Endodermal cell (in vitro differentiated cells): ENCODE results near the gene KCNK4. TPM values are rescaled to one million over a fixed set of nuclear protein-coding genes. Genes with fewer than 3 reads are reported as not detected.

Experiments
- DNase-seq: peaks from one replicate; pipeline ENCODE4 v3.0.0-alpha.2; 2017
- H3K27ac ChIP-seq: 2 replicates; pipeline ENCODE4 v1.5.1; 2013; ENCODE audit warnings: mild to moderate bottlenecking, low read depth, low read length, moderate library complexity
- H3K27me3 ChIP-seq: 2 replicates; pipeline ENCODE4 v1.6.1; 2013; ENCODE audit warnings: mild to moderate bottlenecking, low read length, moderate library complexity; ENCODE audit not compliant: insufficient read depth, control insufficient read depth, poor library complexity, severe bottlenecking
- H3K36me3 ChIP-seq: 2 replicates; pipeline ENCODE4 v1.7.0; 2013; ENCODE audit warnings: mild to moderate bottlenecking, low read length, moderate library complexity; ENCODE audit not compliant: control insufficient read depth, insufficient read depth
- H3K4me1 ChIP-seq: one replicate; pipeline ENCODE4 v1.7.0; 2013; ENCODE audit warnings: low read length; ENCODE audit not compliant: control insufficient read depth, insufficient read depth
- H3K4me3 ChIP-seq: 2 replicates; pipeline ENCODE4 v1.5.1; 2013; ENCODE audit warnings: mild to moderate bottlenecking, low read length, moderate library complexity
- H3K9ac ChIP-seq: 2 replicates; pipeline ENCODE4 v1.6.1; 2013; ENCODE audit warnings: mild to moderate bottlenecking, low read length, moderate library complexity; ENCODE audit not compliant: poor library complexity, severe bottlenecking; ENCODE audit errors: extremely low read depth
- H3K9me3 ChIP-seq: 2 replicates; pipeline ENCODE4 v1.6.1; 2013; ENCODE audit warnings: mild to moderate bottlenecking, low read length, moderate library complexity; ENCODE audit not compliant: control insufficient read depth
- H3K27ac Mint-ChIP-seq: 2 replicates; pipeline ENCODE4 v1.8.0; 2020; ENCODE audit warnings: mixed read lengths
- H3K27me3 Mint-ChIP-seq: 2 replicates; pipeline ENCODE4 v1.8.0; 2021; ENCODE audit warnings: mild to moderate bottlenecking, mixed read lengths; ENCODE audit not compliant: insufficient read depth
- H3K36me3 Mint-ChIP-seq: 2 replicates; pipeline ENCODE4 v1.8.0; 2020; ENCODE audit warnings: low read depth, mixed read lengths
- H3K4me1 Mint-ChIP-seq: 2 replicates; pipeline ENCODE4 v1.8.0; 2020; ENCODE audit warnings: mixed read lengths
- H3K4me3 Mint-ChIP-seq: 2 replicates; pipeline ENCODE4 v1.8.0; 2020; ENCODE audit warnings: mild to moderate bottlenecking, moderate library complexity, mixed read lengths
- H3K9me3 Mint-ChIP-seq: 2 replicates; pipeline ENCODE4 v1.8.0; 2020; ENCODE audit warnings: mild to moderate bottlenecking, mixed read lengths
- WGBS, 2 experiments: methylation state at CpG; one replicate each; pipeline versions ENCODE4 v1.1.5 to v1.1.7; 2013; ENCODE audit warnings: missing lambda C conversion rate in 2 of 2, mixed read lengths in 1 of 2; ENCODE audit not compliant: insufficient coverage in 1 of 2, insufficient read length in 1 of 2; 5-methylcytosine and 5-hydroxymethylcytosine counted together
- total RNA-seq, 2 donors: library from RNA; stranded (reverse); fragmentation: NEBNext Ultra II Directional in 1 of 2; extraction: Animal tissue kit (Norgen Biotek cat#: 25700) in 1 of 2; gene quantifications; 2 replicates in 1 of 2; 3 replicates in 1 of 2; pipeline ENCODE4 v1.2.1, GENCODE V29; 2021
- TF ChIP-seq, protein P1 (sequence below): fragments of 200-600 bp; sonication (generic); conservative IDR thresholded peaks from 2 replicates; pipeline ENCODE4 v1.5.0; 2021; ENCODE audit warnings: antibody characterized with exemption, mild to moderate bottlenecking

Gene KCNK4
- total RNA-seq, 2 donors from 2014 or later: not detected

DNA sequence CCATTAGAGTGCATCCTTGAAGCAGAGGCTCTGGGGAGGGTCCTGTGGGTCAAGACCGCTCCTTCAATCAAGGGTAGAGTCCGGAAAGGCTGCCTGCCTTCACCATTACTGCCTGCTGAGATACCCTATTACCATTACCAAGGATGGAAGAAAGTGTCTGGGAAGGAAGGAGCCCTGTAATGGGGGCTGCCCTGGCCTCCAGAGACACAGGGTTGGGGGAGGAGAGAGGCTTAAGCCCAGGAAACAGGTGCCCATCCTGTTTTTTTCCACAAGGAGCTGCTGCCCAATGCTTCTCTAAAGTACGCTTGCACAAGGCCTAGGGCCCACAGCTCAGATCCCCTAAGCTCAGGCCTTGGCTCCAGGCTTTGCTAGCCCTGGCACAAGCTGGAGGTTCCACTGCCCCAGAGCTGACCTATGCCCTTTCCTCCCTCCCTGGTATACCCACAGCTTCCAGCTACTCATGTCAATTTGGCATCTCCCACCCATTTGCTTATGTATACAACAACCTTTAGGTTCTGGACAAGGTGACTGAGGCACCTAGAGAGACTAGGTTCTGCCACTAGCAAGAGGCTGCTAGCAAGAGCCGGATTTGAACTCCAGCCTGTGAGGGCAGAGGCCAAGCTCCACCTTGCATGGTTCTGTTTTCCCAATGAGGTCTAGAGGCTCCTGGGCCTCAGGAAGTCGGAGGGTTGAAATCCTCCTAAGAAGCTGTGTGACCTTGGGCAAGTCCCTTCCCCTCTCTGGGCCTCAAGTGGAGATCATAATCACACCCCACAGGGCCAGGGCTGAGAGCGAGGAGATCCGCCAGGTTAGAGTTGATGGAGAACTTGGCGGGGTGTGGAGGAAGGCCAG, 41.3 kb upstream of the KCNK4 start:
- peaks cover 11% of the 10 kb centered on the region for H3K4me1 ChIP-seq
- H3K9me3 Mint-ChIP-seq: no peaks in the 10 kb centered on the region
- no peak overlapping the region for H3K4me3 ChIP-seq
- H3K9ac ChIP-seq: no peak overlapping the region
- DNase-seq: peak; percentile 84
- H3K27me3 ChIP-seq: no peaks in the 10 kb centered on the region
- H3K36me3 Mint-ChIP-seq: peaks cover 5% of the 10 kb centered on the region
- H3K27ac Mint-ChIP-seq: peak overlapping the region; percentile 74
- WGBS, 2 experiments: 83 to 89% methylated on average over 3 to 8 of the region's 8 CpGs
- H3K4me3 Mint-ChIP-seq: no peak overlapping the region
- H3K4me1 Mint-ChIP-seq: peaks cover 29% of the 10 kb centered on the region
- no peak overlapping the region for H3K27ac ChIP-seq
- TF ChIP-seq, protein P1, sequence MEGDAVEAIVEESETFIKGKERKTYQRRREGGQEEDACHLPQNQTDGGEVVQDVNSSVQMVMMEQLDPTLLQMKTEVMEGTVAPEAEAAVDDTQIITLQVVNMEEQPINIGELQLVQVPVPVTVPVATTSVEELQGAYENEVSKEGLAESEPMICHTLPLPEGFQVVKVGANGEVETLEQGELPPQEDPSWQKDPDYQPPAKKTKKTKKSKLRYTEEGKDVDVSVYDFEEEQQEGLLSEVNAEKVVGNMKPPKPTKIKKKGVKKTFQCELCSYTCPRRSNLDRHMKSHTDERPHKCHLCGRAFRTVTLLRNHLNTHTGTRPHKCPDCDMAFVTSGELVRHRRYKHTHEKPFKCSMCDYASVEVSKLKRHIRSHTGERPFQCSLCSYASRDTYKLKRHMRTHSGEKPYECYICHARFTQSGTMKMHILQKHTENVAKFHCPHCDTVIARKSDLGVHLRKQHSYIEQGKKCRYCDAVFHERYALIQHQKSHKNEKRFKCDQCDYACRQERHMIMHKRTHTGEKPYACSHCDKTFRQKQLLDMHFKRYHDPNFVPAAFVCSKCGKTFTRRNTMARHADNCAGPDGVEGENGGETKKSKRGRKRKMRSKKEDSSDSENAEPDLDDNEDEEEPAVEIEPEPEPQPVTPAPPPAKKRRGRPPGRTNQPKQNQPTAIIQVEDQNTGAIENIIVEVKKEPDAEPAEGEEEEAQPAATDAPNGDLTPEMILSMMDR: no peak
- H3K9me3 ChIP-seq: no peaks in the 10 kb centered on the region
- H3K36me3 ChIP-seq: peaks cover 15% of the 10 kb centered on the region
- no peaks in the 10 kb centered on the region for H3K27me3 Mint-ChIP-seq

DNA sequence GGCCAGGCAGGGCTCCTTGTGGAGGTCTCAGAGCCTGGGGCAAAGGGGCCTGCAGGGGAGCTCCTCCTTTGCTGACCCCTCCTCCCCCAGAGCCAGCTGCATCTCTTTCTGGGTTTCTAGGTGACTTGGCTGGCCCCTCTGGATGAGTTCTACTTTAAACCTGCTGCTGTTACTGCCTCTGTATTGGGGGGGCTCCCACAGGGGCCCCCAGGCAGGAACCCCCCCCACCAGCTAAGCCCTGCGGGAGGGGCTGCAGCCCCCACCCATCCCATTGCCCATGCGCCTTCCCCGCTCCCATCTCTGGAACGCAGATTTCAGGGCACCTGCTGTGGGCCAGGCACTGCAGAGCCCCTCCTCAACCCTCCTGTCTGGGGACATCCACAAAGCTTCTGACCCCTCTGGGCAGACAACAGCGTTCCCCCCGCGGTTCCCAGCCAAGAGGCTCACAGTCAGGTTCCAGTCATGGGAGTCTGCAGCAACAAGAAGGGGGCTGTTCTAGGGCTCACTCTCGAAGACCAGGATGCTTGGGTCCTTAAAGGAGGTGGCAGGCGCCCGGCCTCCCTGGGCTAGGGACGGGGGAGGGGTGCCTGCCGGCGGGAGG, 40.6 kb upstream of the KCNK4 start:
- Mint-ChIP-seq H3K27me3 (no peaks in the 10 kb centered on the region), H3K36me3 (peaks cover 8% of the 10 kb centered on the region), H3K4me3 (peak overlapping the region; percentile 86), H3K4me1 (peaks cover 29% of the 10 kb centered on the region), H3K27ac (no peak overlapping the region), H3K9me3 (no peaks in the 10 kb centered on the region)
- TF ChIP-seq, protein P1: no peak
- DNase-seq: no peak
- Histone ChIP-seq H3K27ac (no peak overlapping the region), H3K27me3 (no peaks in the 10 kb centered on the region), H3K4me3 (peak overlapping the region; percentile 73), H3K9me3 (no peaks in the 10 kb centered on the region), H3K36me3 (peaks cover 20% of the 10 kb centered on the region), H3K4me1 (peaks cover 11% of the 10 kb centered on the region), H3K9ac (no peak overlapping the region)
- 4 to 18% methylated on average over 3 to 13 of the region's 13 CpGs for WGBS, 2 experiments

DNA sequence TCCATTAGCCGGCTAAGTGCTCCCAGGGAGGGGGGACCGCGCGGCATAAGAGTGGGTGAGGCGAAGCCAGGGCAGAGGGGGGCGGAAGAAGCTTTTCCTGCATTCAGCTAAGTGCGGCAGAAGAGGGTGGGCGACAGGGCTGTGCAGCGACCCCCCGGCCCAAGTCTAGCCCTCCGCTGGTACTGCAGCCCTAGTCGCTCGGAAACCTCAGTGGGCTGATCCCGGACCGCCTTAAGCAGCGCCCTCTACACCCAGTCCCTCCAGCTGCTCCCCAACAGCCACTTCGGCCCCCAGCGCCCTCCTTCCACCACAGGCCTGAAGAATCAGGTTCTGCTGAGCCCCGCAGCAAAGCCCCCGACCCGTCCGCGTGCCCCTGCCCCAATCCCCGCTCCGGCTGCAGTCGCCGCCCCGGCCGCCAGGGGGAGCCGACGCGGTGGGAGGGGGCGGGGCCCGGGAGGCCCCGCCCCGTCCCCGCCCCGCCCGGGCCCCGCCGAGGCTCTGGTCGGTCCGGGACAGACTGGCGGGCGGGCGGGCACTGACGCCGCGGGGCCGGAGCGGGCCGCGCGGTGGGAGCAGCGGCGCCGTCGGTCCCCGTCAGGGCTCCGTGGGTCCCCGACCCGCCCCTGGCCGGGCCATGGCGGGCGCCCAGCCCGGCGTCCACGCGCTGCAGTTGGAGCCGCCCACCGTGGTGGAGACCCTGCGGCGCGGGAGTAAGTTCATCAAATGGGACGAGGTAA, 39.9 kb upstream of the KCNK4 start, which contains the start of gene PLCB3:
Gene PLCB3 (plus strand): TSS at position 515 of the 737 bp plus-strand sequence. CDS start 120 bp downstream, at position 635.
- H3K9ac ChIP-seq: peak within 1 kb of the TSS; percentile 69
- peak within 1 kb of the TSS; percentile 86 for H3K4me3 Mint-ChIP-seq
- TF ChIP-seq, protein P1: peak; percentile 87
- H3K4me3 ChIP-seq: peak within 1 kb of the TSS; percentile 94
- no peak within 1 kb of the TSS for H3K27ac ChIP-seq
- peaks cover 9% of the 10 kb centered on the region for H3K36me3 Mint-ChIP-seq
- peak; percentile 91 for DNase-seq
- H3K9me3 ChIP-seq: no peaks in the 10 kb centered on the region
- H3K27me3 Mint-ChIP-seq: no peaks in the 10 kb centered on the region
- H3K27ac Mint-ChIP-seq: peak within 1 kb of the TSS; percentile 85
- H3K36me3 ChIP-seq: peaks cover 27% of the 10 kb centered on the region
- WGBS, 2 experiments: 1% methylated on average over 40 to 75 of the region's 75 CpGs
- no peaks in the 10 kb centered on the region for H3K9me3 Mint-ChIP-seq
- no peaks in the 10 kb centered on the region for H3K27me3 ChIP-seq
- H3K4me1 ChIP-seq: peaks cover 11% of the 10 kb centered on the region
- H3K4me1 Mint-ChIP-seq: peaks cover 29% of the 10 kb centered on the region
